Measurements from ENCODE around the gene CTSF.

Gene CTSF

GRCh38 chr11:66561178-66561974 lies 7.0 kb downstream of the CTSF start:
- no peak overlapping the region for H3K27ac ChIP-seq
- POLR2A ChIA-PET (ENCODE audit: low non-redundant PET) = no interaction called here
- no peak for DNase-seq (ENCODE audit: low spot score)
- CTCF ChIA-PET = interaction anchor here (1.2 to 1.3 kb wide), 2 partner anchors 77 to 117 kb away, joined by 3 read pairs; no protein-coding TSS in a partner anchor
- no peak for TF ChIP-seq CTCF (conservative IDR thresholded peaks at IDR 0.05; ENCODE audit: low read depth)

- ChIA-PET POLR2A (ENCODE audit: low non-redundant PET) (no interaction called here), CTCF (interaction anchor here (0.5 kb wide), 1 partner anchor 686 kb away, joined by 3 read pairs; no protein-coding TSS in a partner anchor)
- no peak overlapping the region for H3K27ac ChIP-seq
- no peak for DNase-seq (ENCODE audit: low spot score)
- no peak for TF ChIP-seq CTCF (conservative IDR thresholded peaks at IDR 0.05; ENCODE audit: low read depth)
Observed at GRCh38 chr11:66559866-66560676, 8.3 kb downstream of the CTSF start.

DNA sequence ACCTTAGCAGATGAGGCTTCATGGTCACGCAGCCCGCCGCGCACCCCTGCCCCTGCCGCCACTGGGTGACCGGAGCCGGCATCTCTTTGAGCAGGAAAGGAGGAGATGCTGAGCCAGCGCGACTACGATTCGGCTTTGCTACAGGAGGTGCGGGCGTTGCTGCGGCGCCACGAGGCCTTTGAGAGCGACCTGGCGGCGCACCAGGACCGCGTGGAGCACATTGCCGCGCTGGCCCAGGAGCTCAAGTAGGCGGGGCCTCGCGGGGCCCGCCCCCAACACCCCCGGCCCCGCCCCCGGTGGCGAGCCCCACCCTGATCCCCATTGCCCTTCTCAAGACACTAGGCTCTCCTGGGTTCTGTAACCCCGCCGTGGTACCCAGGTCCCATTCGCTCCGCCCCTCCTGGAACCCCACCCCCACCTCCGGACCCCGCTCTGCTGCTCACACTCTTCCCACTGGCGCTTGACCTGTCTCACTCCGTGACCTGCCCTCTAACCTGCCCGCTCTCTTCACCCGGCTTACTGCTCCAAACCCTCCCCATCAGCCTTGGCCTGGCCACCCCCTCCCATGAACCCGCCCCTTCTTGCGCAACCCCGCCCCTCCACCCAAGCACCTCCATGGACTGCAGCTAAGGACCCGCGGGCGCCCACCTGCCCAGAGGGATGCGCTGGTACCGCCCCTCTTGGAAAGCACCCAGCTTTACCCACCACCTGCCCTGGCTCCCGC lies 9.1 kb downstream of the CTSF start:
- ChIA-PET CTCF (interaction anchor here (0.5 kb wide), 1 partner anchor 687 kb away, joined by 3 read pairs; no protein-coding TSS in a partner anchor), POLR2A (ENCODE audit: low non-redundant PET) (no interaction called here)
- TF ChIP-seq CTCF (conservative IDR thresholded peaks at IDR 0.05; ENCODE audit: low read depth) = no peak
- no peak overlapping the region for H3K27ac ChIP-seq
- no peak for DNase-seq (ENCODE audit: low spot score)

DNA sequence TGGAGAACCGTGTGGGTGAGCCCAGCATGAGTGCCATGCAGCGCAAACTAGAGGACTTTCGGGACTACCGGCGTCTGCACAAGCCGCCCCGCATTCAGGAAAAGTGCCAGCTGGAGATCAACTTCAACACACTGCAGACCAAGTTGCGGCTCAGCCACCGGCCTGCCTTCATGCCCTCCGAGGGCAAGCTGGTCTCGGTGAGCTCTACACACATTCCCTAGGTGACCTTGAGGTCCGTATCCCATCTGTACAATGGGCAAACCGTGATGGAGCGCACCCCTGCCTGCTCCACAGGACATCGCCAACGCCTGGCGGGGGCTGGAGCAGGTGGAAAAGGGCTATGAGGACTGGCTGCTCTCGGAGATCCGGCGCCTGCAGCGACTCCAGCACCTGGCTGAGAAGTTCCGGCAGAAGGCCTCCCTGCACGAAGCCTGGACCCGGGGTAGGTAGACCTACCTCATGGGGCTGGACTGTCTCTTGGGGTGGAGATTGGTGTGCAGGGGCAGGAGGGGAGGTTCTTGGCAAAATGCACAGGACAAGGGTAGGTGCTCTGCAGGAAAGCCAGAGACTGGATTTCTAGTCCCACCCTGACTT lies 10.6 kb downstream of the CTSF start:
- no peak overlapping the region for H3K27ac ChIP-seq
- ChIA-PET CTCF (interaction anchor here (0.6 kb wide), 1 partner anchor 90 kb away, joined by 4 read pairs; no protein-coding TSS in a partner anchor), POLR2A (ENCODE audit: low non-redundant PET) (no interaction called here)
- DNase-seq (ENCODE audit: low spot score) = no peak
- TF ChIP-seq CTCF (conservative IDR thresholded peaks at IDR 0.05; ENCODE audit: low read depth) = no peak

DNA sequence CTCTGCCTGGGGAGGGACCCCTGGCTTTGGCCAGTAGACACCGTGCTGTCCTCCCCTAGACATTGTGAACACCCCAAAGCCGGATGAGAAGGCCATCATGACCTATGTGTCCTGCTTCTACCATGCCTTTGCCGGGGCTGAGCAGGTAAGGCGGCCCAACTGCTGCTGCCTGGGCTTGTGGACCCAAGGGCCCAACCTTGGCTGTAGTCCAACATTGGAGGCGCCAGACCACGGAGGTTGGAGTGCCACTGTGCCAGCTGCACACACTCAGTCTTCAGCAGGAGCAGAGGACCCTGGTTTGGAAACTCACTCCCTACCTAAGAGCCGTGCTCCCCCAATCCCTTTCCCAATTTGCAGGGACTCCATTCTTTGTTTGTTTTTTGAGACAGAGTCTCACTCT lies 12.3 kb downstream of the CTSF start:
- no peak overlapping the region for H3K27ac ChIP-seq
- DNase-seq (ENCODE audit: low spot score) = no peak
- ChIA-PET CTCF (no interaction called here), POLR2A (ENCODE audit: low non-redundant PET) (no interaction called here)
- no peak for TF ChIP-seq CTCF (conservative IDR thresholded peaks at IDR 0.05; ENCODE audit: low read depth)

- DNase-seq (ENCODE audit: low spot score) = no peak
- TF ChIP-seq CTCF (conservative IDR thresholded peaks at IDR 0.05; ENCODE audit: low read depth) = no peak
- POLR2A ChIA-PET (ENCODE audit: low non-redundant PET) = no interaction called here
- H3K27ac ChIP-seq = no peak overlapping the region
- CTCF ChIA-PET = interaction anchor here (0.6 kb wide), 1 partner anchor 664 kb away, joined by 3 read pairs; no protein-coding TSS in a partner anchor
Observed at GRCh38 chr11:66555416-66555815, 13.0 kb downstream of the CTSF start.

Measured in RWPE1 (cell line).